LNCAP (cell line): Measurements from ENCODE around the gene DHX57.

ENCODE experiments used
- TF ChIP-seq, protein P1 (sequence below): fragments of 450-650 bp; IDR thresholded peaks from 2 replicates; pipeline ENCODE4 v1.5.1; 2017; ENCODE audit warnings: mild to moderate bottlenecking

The DHX57 gene

DNA sequence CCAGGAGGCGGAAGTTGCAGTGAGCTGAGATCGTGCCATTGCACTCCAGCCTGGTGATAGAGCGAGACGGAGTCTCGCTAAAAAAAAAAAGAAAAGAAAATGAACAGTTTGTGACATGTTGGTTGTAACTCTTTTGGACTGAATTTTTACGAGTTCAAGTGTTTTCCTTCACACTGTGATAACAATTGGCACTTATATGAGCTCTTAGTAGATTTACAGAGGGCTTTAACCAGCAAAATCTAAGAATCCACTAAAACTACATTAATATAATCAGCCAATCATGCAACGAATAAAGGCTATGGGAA, 99.9 kb downstream of the DHX57 start:
- TF ChIP-seq, protein P1, sequence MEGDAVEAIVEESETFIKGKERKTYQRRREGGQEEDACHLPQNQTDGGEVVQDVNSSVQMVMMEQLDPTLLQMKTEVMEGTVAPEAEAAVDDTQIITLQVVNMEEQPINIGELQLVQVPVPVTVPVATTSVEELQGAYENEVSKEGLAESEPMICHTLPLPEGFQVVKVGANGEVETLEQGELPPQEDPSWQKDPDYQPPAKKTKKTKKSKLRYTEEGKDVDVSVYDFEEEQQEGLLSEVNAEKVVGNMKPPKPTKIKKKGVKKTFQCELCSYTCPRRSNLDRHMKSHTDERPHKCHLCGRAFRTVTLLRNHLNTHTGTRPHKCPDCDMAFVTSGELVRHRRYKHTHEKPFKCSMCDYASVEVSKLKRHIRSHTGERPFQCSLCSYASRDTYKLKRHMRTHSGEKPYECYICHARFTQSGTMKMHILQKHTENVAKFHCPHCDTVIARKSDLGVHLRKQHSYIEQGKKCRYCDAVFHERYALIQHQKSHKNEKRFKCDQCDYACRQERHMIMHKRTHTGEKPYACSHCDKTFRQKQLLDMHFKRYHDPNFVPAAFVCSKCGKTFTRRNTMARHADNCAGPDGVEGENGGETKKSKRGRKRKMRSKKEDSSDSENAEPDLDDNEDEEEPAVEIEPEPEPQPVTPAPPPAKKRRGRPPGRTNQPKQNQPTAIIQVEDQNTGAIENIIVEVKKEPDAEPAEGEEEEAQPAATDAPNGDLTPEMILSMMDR = no peak

DNA sequence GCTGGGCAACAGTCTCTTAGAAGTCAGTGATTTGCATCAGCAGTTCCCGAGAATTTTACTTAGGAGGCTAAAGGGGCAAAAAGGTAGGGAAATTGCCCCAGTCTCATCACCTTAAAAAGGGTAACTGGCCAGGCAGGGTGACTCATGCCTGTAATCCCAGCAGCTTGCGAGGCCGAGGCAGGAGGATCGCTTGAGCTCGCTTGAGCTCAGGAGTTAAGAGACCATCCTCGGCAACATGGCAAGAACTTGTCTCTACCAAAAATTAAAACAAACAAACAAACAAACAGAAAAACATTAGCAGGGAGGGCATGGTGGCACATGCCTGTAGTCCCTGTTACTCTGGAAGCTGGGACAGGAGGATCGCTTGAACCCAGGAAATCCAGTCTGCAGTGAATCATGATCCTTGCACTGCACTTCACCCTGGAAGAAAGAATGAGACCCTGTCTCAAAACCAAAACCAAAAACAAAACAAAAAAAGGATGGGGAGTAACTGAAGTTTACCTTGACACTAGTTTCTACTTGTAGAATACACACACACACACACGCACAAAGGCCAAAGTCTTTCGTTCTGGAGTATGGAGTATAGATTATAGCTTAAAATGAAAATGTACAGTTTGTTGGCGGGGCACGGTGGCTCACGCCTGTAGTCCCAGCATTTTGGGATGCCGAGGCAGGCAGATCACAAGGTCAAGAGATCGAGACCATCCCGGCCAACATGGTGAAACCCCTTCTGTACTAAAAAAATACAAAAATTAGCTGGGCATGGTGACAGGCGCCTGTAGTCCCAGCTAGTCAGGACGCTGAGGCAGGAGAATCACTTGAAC, 100.4 kb downstream of the DHX57 start:
- TF ChIP-seq, protein P1 = no peak

DNA sequence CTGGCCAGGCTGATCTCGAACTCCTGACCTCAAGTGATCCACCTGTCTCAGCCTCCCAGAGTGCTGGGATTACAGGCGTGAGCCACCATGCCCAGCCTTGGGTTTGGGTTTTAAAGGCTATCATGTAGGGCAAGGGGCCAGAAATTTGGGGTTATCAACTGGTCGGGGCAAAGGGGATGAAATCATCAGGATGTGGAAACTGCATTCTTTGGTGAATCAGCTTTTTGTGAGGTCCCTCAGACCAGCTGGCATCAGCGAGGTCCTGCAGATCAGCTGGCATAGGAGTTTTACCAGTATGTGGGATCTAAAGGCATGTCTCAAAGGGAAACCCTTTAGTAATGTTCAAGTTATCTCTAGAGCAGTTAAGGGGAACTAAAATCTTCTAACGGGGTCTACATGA, 104.1 kb downstream of the DHX57 start:
- TF ChIP-seq, protein P1 = no peak

DNA sequence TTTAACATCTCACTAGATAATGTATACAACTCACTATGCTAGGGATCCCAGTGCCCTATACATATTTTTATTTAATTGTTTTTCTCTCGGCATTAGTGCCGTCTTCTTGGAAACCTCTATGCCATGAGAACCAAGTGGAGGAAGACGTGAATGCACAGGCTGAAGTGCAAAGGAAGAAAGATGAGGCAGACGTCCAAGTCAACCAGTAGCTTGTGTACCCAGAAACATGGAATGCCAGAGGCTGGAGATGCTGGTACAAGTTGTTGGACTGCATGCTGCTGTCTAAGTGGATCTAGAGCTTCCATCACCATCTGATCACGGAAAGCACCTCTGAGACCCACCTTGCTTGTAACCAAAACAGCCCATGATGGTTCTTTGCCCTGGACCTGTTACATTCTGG, 110.2 kb downstream of the DHX57 start:
- TF ChIP-seq, protein P1 = no peak

DNA sequence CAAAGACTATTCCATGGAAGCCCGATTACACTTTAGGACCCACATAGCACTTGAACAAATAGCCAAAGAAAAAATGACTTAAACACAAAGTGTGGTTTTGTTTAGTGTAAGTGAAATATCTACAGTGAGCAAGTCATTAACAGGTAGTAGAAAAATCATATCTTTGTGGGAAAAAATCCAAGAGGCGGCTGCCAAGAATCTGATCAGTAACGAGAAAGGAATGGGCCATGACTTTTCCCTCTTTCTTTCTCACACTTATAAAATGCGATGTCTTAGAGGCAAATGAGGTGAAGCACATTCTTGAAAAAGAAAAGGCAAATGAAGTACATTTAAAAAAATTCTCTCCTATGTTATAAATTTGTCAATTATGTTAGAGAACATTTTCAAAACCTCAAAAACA, 110.6 kb downstream of the DHX57 start:
- TF ChIP-seq, protein P1 = no peak

DNA sequence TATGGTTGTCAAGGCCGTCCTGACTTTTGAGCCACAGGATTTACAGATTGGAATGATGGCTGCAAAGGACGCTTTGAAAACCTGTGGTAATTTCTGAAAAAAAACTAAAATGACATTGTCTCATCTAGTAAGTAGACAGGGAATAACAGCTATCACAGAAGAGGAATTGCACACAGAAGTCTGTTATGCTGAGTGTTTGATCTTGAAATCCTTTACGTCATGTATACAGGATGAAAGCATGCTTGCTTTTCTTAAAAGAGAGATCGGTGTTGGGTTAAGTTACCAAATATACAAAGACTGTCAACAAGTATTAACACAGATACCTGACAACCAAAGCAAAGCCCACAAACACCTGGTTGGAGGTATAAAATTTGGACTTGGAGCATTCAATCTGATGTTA, 112.0 kb downstream of the DHX57 start:
- TF ChIP-seq, protein P1 = no peak

DNA sequence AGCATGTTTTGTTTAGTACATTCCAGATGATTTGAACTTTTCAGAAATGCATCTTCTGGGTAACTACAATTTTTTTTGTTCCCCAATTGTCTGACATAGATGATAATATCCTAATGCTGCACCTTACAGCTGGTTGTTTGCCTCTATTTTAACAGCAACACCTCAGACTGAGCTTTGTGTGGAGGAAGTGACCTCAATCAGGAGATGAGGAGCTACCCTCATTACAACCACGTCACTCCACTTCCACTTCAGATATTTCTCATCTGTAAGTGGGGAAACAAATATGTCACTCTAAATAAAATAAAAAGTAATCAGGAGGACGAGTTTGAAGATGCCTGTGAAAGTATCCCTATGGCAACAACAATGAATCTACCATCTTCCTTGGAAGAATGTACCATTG, 112.5 kb downstream of the DHX57 start:
- TF ChIP-seq, protein P1 = no peak

DNA sequence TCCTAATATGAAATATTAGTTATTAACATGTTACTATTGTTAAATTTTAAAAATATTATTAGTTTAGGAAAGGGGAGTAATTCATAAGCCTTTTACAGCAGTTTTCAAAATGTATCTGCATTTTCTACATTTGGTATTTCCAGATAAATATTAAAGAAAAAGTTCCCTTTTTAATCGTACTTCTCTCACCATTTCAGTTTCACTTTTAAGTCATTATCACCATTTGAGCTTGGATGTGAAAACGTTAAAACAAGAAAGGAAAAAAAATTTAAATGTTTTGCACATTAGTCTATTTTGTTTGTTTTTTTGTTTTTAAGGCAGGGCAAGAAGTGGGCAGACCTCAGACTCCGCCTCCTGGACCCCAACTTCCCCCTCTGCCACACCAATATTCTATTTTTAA, 121.2 kb downstream of the DHX57 start:
- TF ChIP-seq, protein P1 = no peak
